H9 (cell line): ENCODE measurements around the gene PPP1R3C. TPM values are rescaled to one million over a fixed set of nuclear protein-coding genes. Genes with fewer than 3 reads are reported as not detected.

Experiments
- DNase-seq: peaks from one replicate; pipeline ENCODE4 v3.0.0-alpha.2; 2017
- H2AFZ ChIP-seq: one replicate; pipeline ENCODE4 v1.6.1; 2013; ENCODE audit warnings: mild to moderate bottlenecking, low read length, control low read depth, moderate library complexity
- H2AK5ac ChIP-seq: 2 replicates; pipeline ENCODE4 v1.6.1; 2013; ENCODE audit warnings: low read length, control low read depth, mixed read lengths; ENCODE audit not compliant: insufficient read length
- H2BK120ac ChIP-seq: one replicate; pipeline ENCODE4 v1.6.1; 2013; ENCODE audit warnings: low read depth, mild to moderate bottlenecking, low read length, control low read depth, inconsistent platforms; ENCODE audit not compliant: poor library complexity, severe bottlenecking
- H2BK12ac ChIP-seq: 2 replicates; pipeline ENCODE4 v1.6.1; 2013; ENCODE audit warnings: low read length, control low read depth, mixed read lengths, low read depth; ENCODE audit not compliant: insufficient read length
- H2BK15ac ChIP-seq: 2 replicates; pipeline ENCODE4 v1.6.1; 2013; ENCODE audit warnings: low read depth, low read length, control low read depth
- H2BK20ac ChIP-seq: one replicate; pipeline ENCODE4 v1.6.1; 2013; ENCODE audit warnings: low read depth, mild to moderate bottlenecking, low read length, control low read depth, inconsistent platforms; ENCODE audit not compliant: poor library complexity, severe bottlenecking
- H2BK5ac ChIP-seq: 2 replicates; pipeline ENCODE4 v1.6.1; 2013; ENCODE audit warnings: low read length, control low read depth, mixed read lengths; ENCODE audit not compliant: insufficient read length
- H3K14ac ChIP-seq: 2 replicates; pipeline ENCODE4 v1.6.1; 2013; ENCODE audit warnings: low read length, control low read depth; ENCODE audit not compliant: insufficient read depth
- H3K18ac ChIP-seq: 2 replicates; pipeline ENCODE4 v1.6.1; 2013; ENCODE audit warnings: low read depth, mild to moderate bottlenecking, mixed read lengths, low read length, control low read depth; ENCODE audit not compliant: insufficient read length
- H3K23ac ChIP-seq: 2 replicates; pipeline ENCODE4 v1.6.1; 2013; ENCODE audit warnings: low read length, control low read depth, mixed read lengths, low read depth; ENCODE audit not compliant: insufficient read length
- H3K23me2 ChIP-seq: 2 replicates; pipeline ENCODE4 v1.6.1; 2013; ENCODE audit warnings: low read depth, mild to moderate bottlenecking, mixed read lengths, low read length, control low read depth; ENCODE audit not compliant: insufficient read length, poor library complexity, severe bottlenecking
- H3K27ac ChIP-seq: 2 replicates; pipeline ENCODE4 v1.5.1; 2013; ENCODE audit warnings: low read length, control low read depth, mixed read lengths, low read depth; ENCODE audit not compliant: insufficient read length
- H3K27me3 ChIP-seq: 2 replicates; pipeline ENCODE4 v1.6.1; 2013; ENCODE audit warnings: low read length, control low read depth, inconsistent platforms; ENCODE audit not compliant: insufficient read depth
- H3K4ac ChIP-seq: 2 replicates; pipeline ENCODE4 v1.6.1; 2013; ENCODE audit warnings: low read depth, mild to moderate bottlenecking, control low read depth, inconsistent platforms, low read length, moderate library complexity
- H3K4me1 ChIP-seq: 2 replicates; pipeline ENCODE4 v1.6.1; 2013; ENCODE audit warnings: low read length, control low read depth, inconsistent platforms; ENCODE audit not compliant: insufficient read depth
- H3K4me2 ChIP-seq: 2 replicates; pipeline ENCODE4 v1.6.1; 2013; ENCODE audit warnings: low read length, control low read depth, mixed read lengths; ENCODE audit not compliant: insufficient read length, insufficient read depth
- H3K56ac ChIP-seq: 2 replicates; pipeline ENCODE4 v1.6.1; 2013; ENCODE audit warnings: low read depth, mild to moderate bottlenecking, mixed read lengths, low read length, control low read depth; ENCODE audit not compliant: insufficient read length
- H3K79me1 ChIP-seq: 2 replicates; pipeline ENCODE4 v1.6.1; 2013; ENCODE audit warnings: low read depth, mild to moderate bottlenecking, moderate library complexity, low read length, control low read depth, inconsistent platforms; ENCODE audit not compliant: insufficient read depth, poor library complexity, severe bottlenecking
- H3K79me2 ChIP-seq: 2 replicates; pipeline ENCODE4 v1.6.1; 2013; ENCODE audit warnings: low read length, control low read depth, inconsistent platforms; ENCODE audit not compliant: insufficient read depth
- H3K9ac ChIP-seq: 2 replicates; pipeline ENCODE4 v1.6.1; 2013; ENCODE audit warnings: low read length, control low read depth, mixed read lengths; ENCODE audit not compliant: insufficient read length; ENCODE audit errors: extremely low read depth
- H3K9me3 ChIP-seq: one replicate; pipeline ENCODE4 v1.6.1; 2013; ENCODE audit warnings: low read depth, low read length, inconsistent platforms; ENCODE audit not compliant: control insufficient read depth
- H3T11ph ChIP-seq: one replicate; pipeline ENCODE4 v1.6.1; 2013; ENCODE audit warnings: mild to moderate bottlenecking, low read length, control low read depth, inconsistent platforms
- H4K20me1 ChIP-seq: one replicate; pipeline ENCODE4 v1.6.1; 2013; ENCODE audit not compliant: control insufficient read depth, insufficient read length, insufficient read depth
- H4K5ac ChIP-seq: 2 replicates; pipeline ENCODE4 v1.6.1; 2013; ENCODE audit warnings: low read depth, mild to moderate bottlenecking, mixed read lengths, low read length, control low read depth; ENCODE audit not compliant: insufficient read length
- H4K8ac ChIP-seq: replicated peaks from 2 replicates; pipeline ENCODE4 v1.6.1; 2013; ENCODE audit warnings: low read length, control low read depth, mixed read lengths, low read depth; ENCODE audit not compliant: insufficient read length
- H4K91ac ChIP-seq: 2 replicates; pipeline ENCODE4 v1.6.1; 2013; ENCODE audit warnings: low read depth, mild to moderate bottlenecking, moderate library complexity, mixed read lengths, low read length, control low read depth; ENCODE audit not compliant: insufficient read length
- H3K27ac Mint-ChIP-seq, 3 experiments: 2 replicates in 2 of 3; 3 replicates in 1 of 3; pipeline ENCODE4 v1.8.0; 2020 to 2021; ENCODE audit warnings: mixed read lengths in 3 of 3, mild to moderate bottlenecking in 1 of 3, moderate library complexity in 1 of 3
- H3K27me3 Mint-ChIP-seq: 2 replicates; pipeline ENCODE4 v1.8.0; 2021; ENCODE audit warnings: low read depth, mild to moderate bottlenecking, moderate library complexity, mixed read lengths
- H3K36me3 Mint-ChIP-seq, 3 experiments: 2 replicates in 2 of 3; 3 replicates in 1 of 3; pipeline ENCODE4 v1.8.0; 2020 to 2021; ENCODE audit warnings: low read depth in 3 of 3, mixed read lengths in 3 of 3; ENCODE audit not compliant: insufficient read depth in 1 of 3
- H3K4me1 Mint-ChIP-seq, 2 experiments: 2 replicates each; pipeline ENCODE4 v1.8.0; 2020; ENCODE audit warnings: mixed read lengths in 2 of 2
- H3K4me3 Mint-ChIP-seq, 2 experiments: 2 replicates in 1 of 2; 3 replicates in 1 of 2; pipeline ENCODE4 v1.8.0; 2020 to 2021; ENCODE audit warnings: mild to moderate bottlenecking in 2 of 2, mixed read lengths in 2 of 2, moderate library complexity in 1 of 2
- H3K9me3 Mint-ChIP-seq, 2 experiments: 2 replicates in 1 of 2; 3 replicates in 1 of 2; pipeline ENCODE4 v1.8.0; 2020; ENCODE audit warnings: mild to moderate bottlenecking in 2 of 2, mixed read lengths in 2 of 2, moderate library complexity in 1 of 2
- CTCF ChIP-seq: fragments of 200-600 bp; sonication (generic); conservative IDR thresholded peaks from 3 replicates; pipeline ENCODE4 v1.8.0; 2021; ENCODE audit warnings: antibody characterized with exemption, mild to moderate bottlenecking
- WGBS: extraction: QIAGEN DNeasy Blood & Tissue Kit; methylation state at CpG from one replicate; pipeline ENCODE4 v1.1.7; 2013; ENCODE audit warnings: missing lambda C conversion rate, low lambda C conversion rate, mixed read lengths; ENCODE audit not compliant: insufficient read length; ENCODE audit errors: extremely low coverage; 5-methylcytosine and 5-hydroxymethylcytosine counted together
- total RNA-seq: library from RNA; stranded (reverse); gene quantifications from 2 replicates; pipeline ENCODE4 v1.2.1, GENCODE V29; 2021

PPP1R3C gene
- total RNA-seq, 1 experiment from 2014 or later, result 1.2 TPM

- H3K9ac ChIP-seq, result no peak overlapping the region
- Mint-ChIP-seq H3K4me1 (no peaks in the 10 kb centered on the region), H3K4me3 (no peak overlapping the region), H3K36me3 (no peaks in the 10 kb centered on the region), H3K27ac (no peak overlapping the region), H3K27me3 (no peaks in the 10 kb centered on the region), H3K9me3 (peaks cover 0 to 5% of the 10 kb centered on the region in 2 experiments; a peak in 1 of 5 replicates)
- H3K79me2 ChIP-seq, result no peaks in the 10 kb centered on the region
- no peak overlapping the region for H2BK5ac ChIP-seq
- no peak overlapping the region for H3K56ac ChIP-seq
- TF ChIP-seq CTCF, result no peak
- no peak overlapping the region for H2BK15ac ChIP-seq
- DNase-seq, result no peak
- no peaks in the 10 kb centered on the region for H3K27me3 ChIP-seq
- H2BK120ac ChIP-seq, result no peak overlapping the region
- H3K79me1 ChIP-seq, result no peaks in the 10 kb centered on the region
- no peak overlapping the region for H2BK12ac ChIP-seq
- no peak overlapping the region for H3K23ac ChIP-seq
- no peak overlapping the region for H4K5ac ChIP-seq
- no peak overlapping the region for H2AK5ac ChIP-seq
- no peaks in the 10 kb centered on the region for H3K23me2 ChIP-seq
- no peak overlapping the region for H3K4me2 ChIP-seq
- no peak overlapping the region for H4K91ac ChIP-seq
- no peaks in the 10 kb centered on the region for H4K20me1 ChIP-seq
- WGBS, result no CpG with 5 or more reads among the region's 7 CpGs
- no peak overlapping the region for H2BK20ac ChIP-seq
- no peak overlapping the region for H3K4ac ChIP-seq
- no peak overlapping the region for H3K14ac ChIP-seq
- H4K8ac ChIP-seq, result no peak overlapping the region
- no peak overlapping the region for H2AFZ ChIP-seq
- no peak overlapping the region for H3K18ac ChIP-seq
- H3T11ph ChIP-seq, result no peak overlapping the region
- H3K9me3 ChIP-seq, result no peaks in the 10 kb centered on the region
- no peaks in the 10 kb centered on the region for H3K4me1 ChIP-seq
- no peak overlapping the region for H3K27ac ChIP-seq
These were observed 15.7 kb downstream of the PPP1R3C start for GRCh38 chr10:91617072-91617609.
